Measurements from ENCODE around the gene WFDC8.

DNA sequence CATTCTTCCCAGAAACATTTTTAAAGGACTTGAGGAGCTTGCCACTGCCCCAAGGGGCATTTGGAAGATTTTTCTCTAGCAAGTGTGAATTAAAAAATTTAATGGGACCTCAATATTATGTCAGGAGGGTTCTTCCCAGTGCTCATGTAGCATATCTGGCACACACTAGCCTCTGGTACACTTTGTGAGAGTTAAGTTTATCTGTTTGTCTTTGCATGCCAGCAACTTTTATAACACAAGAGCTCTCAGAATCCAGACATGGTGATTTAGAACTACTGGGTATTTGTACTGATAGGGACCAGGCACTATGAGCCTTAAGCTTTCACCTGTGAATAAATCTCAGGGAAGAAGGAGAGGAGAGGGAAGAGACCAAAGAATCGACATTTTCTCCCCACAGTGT lies 76.5 kb downstream of the WFDC8 start:
- TF ChIP-seq CTCF (IDR thresholded peaks at IDR 0.05; ENCODE audit: low read depth, low read length, poor library complexity, severe bottlenecking) = no peak
- TF ChIP-seq EZH2phosphoT487 (IDR thresholded peaks at IDR 0.05; ENCODE audit: borderline replicate concordance, low read length) = no peak

Measured in DOHH2 (cell line).